C4-2B (cell line): Measurements from ENCODE around the gene EBI3.

Experiments used
- H3K27ac ChIP-seq: fragments of 450-650 bp; 2 replicates; pipeline ENCODE4 v1.5.1; 2017
- CTCF ChIP-seq: fragments of 450-650 bp; conservative IDR thresholded peaks from 2 replicates; pipeline ENCODE4 v1.5.1; 2017; ENCODE audit warnings: mild to moderate bottlenecking
- ZFX ChIP-seq: fragments of 450-650 bp; IDR thresholded peaks from 2 replicates; pipeline ENCODE4 v1.6.1; 2017

The EBI3 gene

GRCh38 chr19:4197625-4198466 lies 31.5 kb upstream of the EBI3 start:
- H3K27ac ChIP-seq, result no peak overlapping the region
- TF ChIP-seq ZFX (no peak), CTCF (no peak)

DNA sequence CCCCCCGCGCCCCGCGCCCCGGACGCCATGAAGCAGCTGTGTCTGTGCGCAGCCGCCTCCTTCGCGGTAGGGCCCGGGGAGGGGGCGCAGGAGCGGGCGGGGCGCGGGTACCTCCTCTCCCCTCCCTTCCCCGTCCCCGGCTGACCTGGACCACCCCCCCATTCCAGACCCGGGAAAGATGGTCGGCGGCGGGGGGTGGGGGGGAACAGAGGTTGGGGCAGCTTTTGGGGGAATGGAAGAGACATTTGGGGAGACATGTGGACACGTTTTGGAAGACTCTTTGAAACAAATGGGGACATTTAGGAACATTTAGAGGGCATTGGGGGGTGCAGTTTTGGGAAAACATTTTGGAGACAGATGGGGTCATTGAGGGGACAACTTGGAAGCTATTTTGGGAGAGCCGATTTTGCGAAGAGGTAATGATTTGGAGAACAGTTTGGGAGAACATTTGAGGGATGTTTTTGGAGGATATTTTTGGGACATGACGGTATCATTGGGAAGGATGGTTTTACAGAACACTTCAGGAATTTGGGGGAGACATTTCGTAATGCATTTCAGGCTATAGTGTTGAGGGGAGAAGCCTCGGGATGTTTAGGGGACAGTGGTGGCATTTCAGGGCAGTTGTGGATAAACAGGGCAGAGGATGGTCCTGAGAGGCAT lies 30.7 kb upstream of the EBI3 start:
- no peak overlapping the region for H3K27ac ChIP-seq
- TF ChIP-seq ZFX (no peak), CTCF (no peak)

DNA sequence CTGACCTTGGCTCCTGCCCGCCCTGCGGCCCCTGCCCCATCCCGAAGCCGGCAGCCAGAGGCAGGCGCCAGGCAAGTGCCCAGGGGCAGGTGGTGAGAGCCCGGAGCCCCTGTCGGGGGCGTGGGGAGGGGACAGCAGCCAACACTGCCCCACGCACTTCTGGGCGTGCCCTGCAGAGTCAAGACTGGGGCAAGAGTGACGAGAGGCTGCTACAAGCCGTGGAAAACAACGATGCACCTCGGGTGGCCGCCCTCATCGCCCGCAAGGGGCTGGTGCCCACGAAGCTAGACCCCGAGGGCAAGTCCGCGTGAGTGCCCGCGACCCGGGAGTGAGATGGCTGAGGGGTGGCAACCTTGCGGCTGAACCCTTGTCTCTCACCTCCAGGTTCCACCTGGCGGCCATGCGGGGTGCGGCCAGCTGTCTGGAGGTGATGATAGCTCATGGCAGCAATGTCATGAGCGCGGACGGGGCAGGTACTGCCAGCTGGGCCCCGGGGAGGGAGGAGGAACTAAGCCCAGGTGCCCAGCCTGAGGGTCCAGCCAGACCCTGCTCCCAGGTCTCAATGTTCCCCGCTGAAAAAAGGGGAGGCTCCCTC lies 29.5 kb upstream of the EBI3 start:
- H3K27ac ChIP-seq, result no peak overlapping the region
- TF ChIP-seq ZFX (no peak), CTCF (no peak)

GRCh38 chr19:4200940-4201542 lies 28.3 kb upstream of the EBI3 start:
- no peak overlapping the region for H3K27ac ChIP-seq

GRCh38 chr19:4201798-4202197 lies 27.5 kb upstream of the EBI3 start:
- TF ChIP-seq CTCF (no peak), ZFX (no peak)
- no peak overlapping the region for H3K27ac ChIP-seq

More at GRCh38 chr19:4200940-4201542, 28.3 kb upstream of the EBI3 start:
- no peak for TF ChIP-seq CTCF
- no peak for TF ChIP-seq ZFX

DNA sequence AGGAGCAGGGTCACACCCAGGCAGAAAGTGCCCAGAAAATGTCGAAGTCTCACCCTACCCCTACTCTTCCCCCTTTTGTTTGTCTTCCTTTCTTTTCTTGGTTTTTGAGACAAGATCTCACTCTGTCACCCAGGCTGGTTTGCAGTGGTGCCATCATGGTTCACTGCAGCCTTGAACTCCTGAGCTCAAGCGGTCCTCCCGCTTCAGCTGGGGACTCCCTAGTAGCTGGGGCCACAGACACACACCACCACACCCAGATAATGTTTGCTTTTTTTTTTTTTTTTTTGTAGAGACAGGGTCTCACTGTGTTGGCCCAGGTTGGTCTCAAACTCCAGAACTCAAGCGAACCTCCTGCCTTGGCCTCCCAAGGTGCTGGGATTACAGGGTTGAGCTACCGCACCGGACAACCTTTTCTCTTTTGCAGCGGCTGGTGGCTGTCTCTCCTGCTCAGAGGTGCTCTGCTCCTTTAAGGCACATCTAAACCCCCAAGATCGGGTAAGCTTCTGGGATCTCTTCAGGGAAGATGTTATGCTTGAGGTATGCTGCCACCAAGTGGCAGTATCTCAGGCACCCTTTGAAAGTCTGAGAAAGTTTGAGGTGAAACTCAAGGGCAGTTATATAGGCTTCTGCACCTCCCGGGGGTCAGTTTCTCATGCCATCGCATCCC lies 22.4 kb upstream of the EBI3 start:
- TF ChIP-seq ZFX (no peak), CTCF (no peak)
- H3K27ac ChIP-seq, result no peak overlapping the region
